ENCODE results near the gene XPO5.
"Not testable (repeated sequence)": the region's sequence is repeated elsewhere in the genome, so short reads cannot be mapped to it uniquely, and the experiment has no call there.

The XPO5 gene

DNA sequence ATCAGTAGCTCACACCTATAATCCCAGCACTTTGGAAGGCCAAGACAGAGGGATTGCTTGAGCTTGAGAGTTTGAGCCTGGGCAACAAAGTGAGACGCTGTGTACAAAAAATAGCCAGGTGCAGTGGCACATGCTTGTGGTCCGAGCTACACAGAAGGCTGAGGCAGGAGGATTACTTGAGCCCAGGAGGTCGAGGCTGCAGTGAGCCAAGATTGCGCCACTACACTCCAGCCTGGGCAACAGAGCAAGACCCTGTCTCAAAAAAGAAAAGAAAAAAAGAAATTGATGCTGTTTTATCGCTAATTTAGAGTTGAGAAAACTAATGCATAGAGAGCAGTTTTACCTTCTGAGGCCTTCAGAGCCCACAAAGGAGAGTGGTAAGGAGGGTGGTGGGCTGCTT, 77.5 kb downstream of the XPO5 start:
- DNase-seq, result not testable (repeated sequence)

DNA sequence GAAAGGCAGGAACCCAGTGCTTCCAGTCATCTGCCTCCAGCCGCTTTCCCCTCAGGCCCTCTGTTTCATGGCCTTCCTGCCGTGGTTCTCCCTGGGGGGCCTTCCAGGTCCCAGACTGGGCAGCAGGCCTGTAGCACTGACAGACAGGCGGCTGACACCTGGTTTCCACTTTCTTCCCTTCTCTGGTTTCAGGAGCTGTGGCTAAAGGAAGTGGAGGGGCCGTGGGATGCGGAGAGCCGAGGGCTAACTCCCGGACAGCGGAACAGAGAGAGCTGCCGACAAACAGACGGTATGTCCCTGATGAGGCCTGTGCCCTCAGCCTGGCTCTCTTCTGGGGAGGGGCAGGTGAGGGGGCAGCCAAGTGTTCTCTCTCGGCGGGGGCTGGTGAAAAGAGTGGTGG, 78.1 kb downstream of the XPO5 start:
- no peak for DNase-seq

GRCh38 chr6:43497129-43497396, 78.8 kb downstream of the XPO5 start:
- no peak for DNase-seq

GRCh38 chr6:43496370-43497128, 79.3 kb downstream of the XPO5 start:
- peak in 14 of 58 donors; percentile 12 to 48 (median 31) for DNase-seq

DNA sequence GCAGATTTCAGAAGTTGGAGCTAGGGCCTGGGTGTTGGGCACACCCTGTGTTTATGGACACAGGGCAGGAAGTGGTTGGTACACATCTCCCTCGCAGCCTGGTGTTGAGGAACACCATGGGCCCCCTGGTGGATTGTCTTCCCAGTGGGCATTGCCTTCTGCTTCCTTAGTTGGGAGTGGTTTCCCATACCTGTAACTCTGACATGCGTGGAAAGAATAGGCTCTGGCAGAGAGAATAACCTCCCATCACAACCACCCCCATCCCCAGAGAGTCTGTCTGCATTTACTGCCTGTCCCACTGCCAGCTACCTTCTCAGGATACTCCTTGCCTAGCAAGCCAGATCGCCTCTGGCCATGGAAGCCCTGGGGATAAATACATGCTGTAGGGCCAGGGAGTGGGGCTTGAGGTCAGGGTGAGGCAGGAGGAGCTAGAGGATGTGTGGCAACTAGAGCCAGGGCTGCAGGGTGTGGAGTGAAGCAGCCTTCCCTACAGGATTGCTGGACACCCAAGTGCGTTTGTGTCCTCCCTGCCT, 80.4 kb downstream of the XPO5 start:
- no peak for DNase-seq

- DNase-seq, result no peak
Observed at GRCh38 chr6:43494766-43495165, 81.1 kb downstream of the XPO5 start.

- DNase-seq, result no peak
Observed at GRCh38 chr6:43494321-43494720, 81.5 kb downstream of the XPO5 start.

GRCh38 chr6:43493833-43494232, 82.0 kb downstream of the XPO5 start:
- DNase-seq, result peak in 5 of 58 donors; percentile 18 to 55 (median 21)

DNA sequence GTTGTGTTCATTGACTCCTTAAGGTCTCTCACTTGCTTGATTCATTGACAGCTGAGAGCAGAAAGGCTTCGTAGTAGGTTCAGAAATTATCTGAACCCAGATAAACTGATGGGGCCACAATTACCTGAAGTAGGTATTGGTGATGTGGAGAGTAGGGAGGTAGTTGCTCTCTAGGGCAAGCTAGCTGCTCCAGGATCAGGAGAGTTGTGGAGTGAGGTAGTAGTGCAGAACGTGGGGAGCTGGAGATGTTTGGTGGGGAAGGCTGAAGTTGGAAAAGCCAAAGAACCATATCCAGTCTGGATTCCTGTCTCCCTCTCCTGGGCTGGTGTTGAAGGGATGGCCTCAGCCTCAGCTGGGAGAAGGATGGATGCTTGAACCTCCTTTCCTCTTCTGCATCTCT, 82.6 kb downstream of the XPO5 start:
- DNase-seq, result no peak

GRCh38 chr6:43492673-43493072, 83.2 kb downstream of the XPO5 start:
- peak in 3 of 58 donors; percentile 40 to 59 (median 55) for DNase-seq

- DNase-seq, result peak in 56 of 58 donors; percentile 40 to 94 (median 82)
Observed at GRCh38 chr6:43491750-43492661, 83.8 kb downstream of the XPO5 start.

DNA sequence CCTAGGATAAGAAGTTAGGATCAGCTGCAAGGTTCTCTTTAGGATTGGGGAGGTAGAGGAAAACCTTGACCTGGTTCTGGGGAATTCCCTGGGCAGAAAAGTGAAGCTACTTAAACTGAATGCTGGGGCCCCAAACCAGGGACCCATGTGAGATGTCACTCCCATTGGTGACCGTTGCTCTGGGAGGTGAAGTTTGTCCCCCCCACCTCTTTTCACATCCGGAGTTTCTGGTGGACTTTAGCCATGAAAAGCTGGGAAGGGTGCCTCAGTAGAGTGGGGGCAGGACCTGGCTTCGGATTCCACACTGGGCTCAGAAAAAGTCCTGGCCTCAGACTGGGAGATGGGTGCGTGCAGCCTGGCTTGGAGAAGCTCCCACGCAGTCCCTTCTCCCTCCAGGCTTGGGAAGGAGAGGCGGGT, 85.3 kb downstream of the XPO5 start:
- DNase-seq, result peak in 7 of 58 donors; percentile 30 to 62 (median 39)

- peak in 57 of 58 donors; percentile 37 to 98 (median 86) for DNase-seq
Observed at GRCh38 chr6:43489277-43490072, 86.4 kb downstream of the XPO5 start.

DNA sequence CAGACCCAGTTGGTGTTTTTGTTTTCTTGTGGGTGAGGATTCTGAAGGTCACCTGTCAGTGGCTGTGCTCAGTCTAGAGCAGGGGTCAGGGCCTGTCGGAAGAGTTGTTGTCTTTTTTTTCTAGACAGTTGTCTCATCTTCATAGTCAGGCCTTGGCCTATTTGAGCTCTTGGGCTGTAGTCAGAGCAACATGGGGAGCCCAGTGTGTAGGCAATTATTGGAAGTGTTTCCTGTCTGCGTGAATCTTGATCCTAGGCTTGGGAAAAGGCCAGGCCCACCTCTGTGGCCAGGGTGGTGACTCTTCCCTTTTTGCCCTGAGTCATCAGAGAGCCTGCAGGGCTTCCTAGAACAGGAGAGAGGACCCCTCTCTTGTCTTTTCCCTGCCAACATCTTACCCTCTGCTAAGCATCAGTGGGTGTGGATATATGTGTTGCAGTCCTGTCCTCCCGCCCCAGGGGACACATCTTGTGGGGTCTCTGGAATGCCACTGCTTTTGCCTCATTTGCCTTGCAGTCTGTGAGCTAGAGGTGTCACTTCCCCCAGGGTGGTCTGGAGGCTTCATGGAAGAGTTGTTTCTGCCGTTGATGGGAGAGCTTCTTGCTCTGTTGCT, 87.1 kb downstream of the XPO5 start:
- no peak for DNase-seq

DNA sequence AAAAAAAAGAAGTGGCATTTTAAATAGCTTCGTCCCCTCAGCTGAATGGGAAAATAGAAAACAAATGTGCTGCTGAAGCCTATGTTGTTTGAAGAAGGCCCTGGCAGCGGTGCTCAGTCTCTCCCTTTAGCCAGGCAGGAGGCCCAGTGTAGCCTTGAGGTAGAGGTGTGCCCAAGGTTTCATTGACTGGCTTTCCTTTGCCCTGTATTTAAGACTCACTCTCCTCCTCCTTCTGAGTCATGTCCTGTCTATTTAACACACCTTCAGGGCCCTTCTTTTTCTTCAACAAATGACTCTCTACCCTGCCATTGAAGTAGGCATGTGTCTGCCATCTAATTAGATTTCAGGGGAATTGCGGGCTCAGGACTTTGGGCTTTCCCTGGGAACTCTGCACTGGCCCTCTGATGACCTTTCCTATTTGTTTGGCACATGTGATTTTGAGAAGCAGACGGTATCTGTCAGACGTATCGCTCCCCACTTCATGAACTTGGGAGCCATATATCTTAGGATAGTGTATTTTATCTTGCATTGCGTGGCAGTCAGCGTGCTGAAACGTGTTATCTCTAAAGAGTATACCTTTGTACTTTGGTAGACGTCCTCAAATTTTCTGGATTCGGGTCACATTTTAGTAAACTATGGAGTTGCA, 94.1 kb downstream of the XPO5 start:
- no peak for DNase-seq

GRCh38 chr6:43481075-43481474, 94.8 kb downstream of the XPO5 start:
- no peak for DNase-seq

- no peak for DNase-seq
Observed at GRCh38 chr6:43478008-43478372, 97.8 kb downstream of the XPO5 start.

GRCh38 chr6:43477235-43478007, 98.4 kb downstream of the XPO5 start, which contains the start of gene TJAP1:
Gene TJAP1 (plus strand): TSS chr6:43477570. CDS start chr6:43499002, 21,432 bp downstream.
- peak in 57 of 58 donors; percentile 51 to 95 (median 86) for DNase-seq

- no peak for DNase-seq
Observed at GRCh38 chr6:43476746-43477145, 99.1 kb downstream of the XPO5 start.

DNA sequence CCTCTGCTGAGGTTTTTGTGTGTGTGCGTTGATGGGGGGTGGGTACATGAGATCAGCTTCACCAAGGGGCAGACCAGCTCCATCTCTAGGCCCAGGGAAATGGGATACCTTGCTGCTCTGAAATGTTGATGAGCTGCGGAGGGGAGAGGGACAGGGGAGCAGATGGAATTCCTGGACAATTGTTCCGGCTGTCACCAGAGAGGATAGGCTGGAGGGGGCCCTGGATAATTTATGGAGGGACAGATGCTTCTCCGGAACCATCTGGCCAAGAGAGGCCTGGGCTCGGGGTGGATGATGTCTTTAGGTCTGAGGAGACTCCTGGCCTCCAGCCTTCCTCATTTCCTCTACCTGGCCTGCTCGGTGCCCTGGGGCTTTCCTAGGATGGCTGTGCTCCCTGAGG, 100.3 kb downstream of the XPO5 start:
- no peak for DNase-seq
